ENCODE results near the gene CYBA.

DNA sequence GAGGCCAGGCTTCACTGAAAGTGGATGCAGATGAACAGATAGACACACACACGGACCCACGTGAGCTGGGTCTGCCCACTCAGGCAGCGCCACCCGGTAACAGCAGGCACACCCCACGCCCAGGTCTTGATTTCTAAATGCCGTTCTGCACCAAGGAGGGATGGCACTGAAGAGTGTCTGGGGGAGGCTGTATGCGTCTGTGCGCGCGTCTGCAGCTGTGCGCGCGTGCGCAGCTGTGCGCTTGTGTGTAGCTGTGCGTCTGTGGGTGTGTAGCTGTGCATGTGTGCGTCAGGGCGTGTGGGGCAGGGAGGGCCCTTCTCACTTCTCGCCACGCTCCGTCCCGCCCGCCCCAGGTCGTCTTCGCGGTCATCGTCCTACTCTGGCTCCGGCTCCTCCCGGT is 28.0 kb downstream of the CYBA start:
- TF ChIP-seq, protein P1, sequence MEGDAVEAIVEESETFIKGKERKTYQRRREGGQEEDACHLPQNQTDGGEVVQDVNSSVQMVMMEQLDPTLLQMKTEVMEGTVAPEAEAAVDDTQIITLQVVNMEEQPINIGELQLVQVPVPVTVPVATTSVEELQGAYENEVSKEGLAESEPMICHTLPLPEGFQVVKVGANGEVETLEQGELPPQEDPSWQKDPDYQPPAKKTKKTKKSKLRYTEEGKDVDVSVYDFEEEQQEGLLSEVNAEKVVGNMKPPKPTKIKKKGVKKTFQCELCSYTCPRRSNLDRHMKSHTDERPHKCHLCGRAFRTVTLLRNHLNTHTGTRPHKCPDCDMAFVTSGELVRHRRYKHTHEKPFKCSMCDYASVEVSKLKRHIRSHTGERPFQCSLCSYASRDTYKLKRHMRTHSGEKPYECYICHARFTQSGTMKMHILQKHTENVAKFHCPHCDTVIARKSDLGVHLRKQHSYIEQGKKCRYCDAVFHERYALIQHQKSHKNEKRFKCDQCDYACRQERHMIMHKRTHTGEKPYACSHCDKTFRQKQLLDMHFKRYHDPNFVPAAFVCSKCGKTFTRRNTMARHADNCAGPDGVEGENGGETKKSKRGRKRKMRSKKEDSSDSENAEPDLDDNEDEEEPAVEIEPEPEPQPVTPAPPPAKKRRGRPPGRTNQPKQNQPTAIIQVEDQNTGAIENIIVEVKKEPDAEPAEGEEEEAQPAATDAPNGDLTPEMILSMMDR (conservative IDR thresholded peaks at IDR 0.05 in 1 of 2, IDR thresholded peaks at IDR 0.05 in 1 of 2; ENCODE audit: extremely low read depth in 1 of 2, insufficient read depth in 1 of 2, low read depth in 1 of 2, low read length in 2 of 2): no peak
- TF ChIP-seq EZH2 (IDR thresholded peaks at IDR 0.05; ENCODE audit: borderline replicate concordance, low read length): no peak

Data from mammary epithelial cell (primary cell).